SK-N-SH treated with all-trans-retinoic acid at 6 μM for 48 hours (cell line): ENCODE data around the gene MOV10L1.

Experiments
- ATAC-seq: fragments of 200-7000 bp; cut with Tn5 transposase; 3 replicates; pipeline ENCODE4 v1.9.1; 2020; ENCODE audit warnings: mild to moderate bottlenecking, moderate library complexity
- ARNTL ChIP-seq: fragments of 450-650 bp; formaldehyde crosslinking; IDR thresholded peaks from 2 replicates; pipeline ENCODE4 v1.5.0; 2020; ENCODE audit warnings: low read depth, mild to moderate bottlenecking, moderate library complexity, borderline replicate concordance
- CREB5 ChIP-seq: fragments of 250-450 bp; sonication (Bioruptor Pico); IDR thresholded peaks from 2 replicates; pipeline ENCODE4 v1.5.1; 2020; ENCODE audit warnings: low read depth, mild to moderate bottlenecking, moderate library complexity
- CSDC2 ChIP-seq: fragments of 250-450 bp; sonication (Bioruptor Pico); IDR thresholded peaks from 2 replicates; pipeline ENCODE4 v1.5.0; 2020; ENCODE audit warnings: mild to moderate bottlenecking, moderate library complexity
- CSRNP3 ChIP-seq: fragments of 250-450 bp; sonication (Bioruptor Pico); IDR thresholded peaks from 2 replicates; pipeline ENCODE4 v1.5.1; 2021; ENCODE audit warnings: mild to moderate bottlenecking, moderate library complexity
- GLIS3 ChIP-seq: fragments of 250-450 bp; sonication (Bioruptor Pico); IDR thresholded peaks from 2 replicates; pipeline ENCODE4 v1.5.0; 2020; ENCODE audit warnings: mild to moderate bottlenecking, moderate library complexity
- ISL1 ChIP-seq: fragments of 250-450 bp; sonication (Bioruptor Pico); IDR thresholded peaks from 2 replicates; pipeline ENCODE4 v2.1.2; 2022; ENCODE audit warnings: mild to moderate bottlenecking, moderate library complexity
- OSR1 ChIP-seq: fragments of 250-450 bp; sonication (Bioruptor Pico); IDR thresholded peaks from 2 replicates; pipeline ENCODE4 v1.8.0; 2022; ENCODE audit warnings: moderate library complexity, mild to moderate bottlenecking, inconsistent platforms
- PATZ1 ChIP-seq: fragments of 250-450 bp; sonication (Bioruptor Pico); IDR thresholded peaks from 2 replicates; pipeline ENCODE4 v1.8.0; 2020; ENCODE audit warnings: mild to moderate bottlenecking, moderate library complexity, borderline replicate concordance
- POU6F1 ChIP-seq: fragments of 250-450 bp; sonication (Bioruptor Pico); IDR thresholded peaks from 2 replicates; pipeline ENCODE4 v1.8.0; 2021; ENCODE audit warnings: low read depth, mild to moderate bottlenecking, moderate library complexity, borderline replicate concordance
- PPARA ChIP-seq: fragments of 250-450 bp; sonication (Bioruptor Pico); IDR thresholded peaks from 2 replicates; pipeline ENCODE4 v1.5.0; 2020; ENCODE audit warnings: mild to moderate bottlenecking, borderline replicate concordance
- RARB ChIP-seq: fragments of 250-450 bp; sonication (Bioruptor Pico); IDR thresholded peaks from 2 replicates; pipeline ENCODE4 v1.8.0; 2021; ENCODE audit warnings: mild to moderate bottlenecking, moderate library complexity
- SNAI2 ChIP-seq: fragments of 250-450 bp; sonication (Bioruptor Pico); IDR thresholded peaks from 2 replicates; pipeline ENCODE4 v1.5.0; 2020; ENCODE audit warnings: mild to moderate bottlenecking, moderate library complexity
- TCF4 ChIP-seq: fragments of 250-450 bp; sonication (Bioruptor Pico); IDR thresholded peaks from 2 replicates; pipeline ENCODE4 v1.8.0; 2021; ENCODE audit warnings: mild to moderate bottlenecking, moderate library complexity, borderline replicate concordance
- TOX ChIP-seq: fragments of 250-450 bp; sonication (Bioruptor Pico); IDR thresholded peaks from 2 replicates; pipeline ENCODE4 v1.8.0; 2021; ENCODE audit warnings: mild to moderate bottlenecking, moderate library complexity, borderline replicate concordance
- TSHZ2 ChIP-seq: fragments of 250-450 bp; sonication (Bioruptor Pico); IDR thresholded peaks from 2 replicates; pipeline ENCODE4 v1.5.0; 2020; ENCODE audit warnings: mild to moderate bottlenecking, moderate library complexity
- ZC3H10 ChIP-seq: fragments of 250-450 bp; sonication (Bioruptor Pico); IDR thresholded peaks from 2 replicates; pipeline ENCODE4 v1.5.1; 2021; ENCODE audit warnings: mild to moderate bottlenecking, moderate library complexity
- ZFP3 ChIP-seq: fragments of 250-450 bp; sonication (Bioruptor Pico); IDR thresholded peaks from 2 replicates; pipeline ENCODE4 v1.5.0; 2020; ENCODE audit warnings: mild to moderate bottlenecking, moderate library complexity
- ZNF565 ChIP-seq: fragments of 450-650 bp; formaldehyde crosslinking; conservative IDR thresholded peaks from 2 replicates; pipeline ENCODE4 v1.5.0; 2020; ENCODE audit warnings: low read depth, mild to moderate bottlenecking, moderate library complexity
- ZNF8 ChIP-seq: fragments of 450-650 bp; formaldehyde crosslinking; IDR thresholded peaks from 2 replicates; pipeline ENCODE4 v1.5.0; 2020; ENCODE audit warnings: mild to moderate bottlenecking, moderate library complexity

Gene MOV10L1

GRCh38 chr22:50047346-50047745, 42.5 kb upstream of the MOV10L1 start:
- no peak for ATAC-seq
- TF ChIP-seq ARNTL (no peak), TOX (CRISPR knock-in tag) (no peak), ZFP3 (no peak), PATZ1 (CRISPR knock-in tag) (no peak), ZNF565 (CRISPR knock-in tag) (no peak), CSDC2 (CRISPR knock-in tag) (no peak), CREB5 (no peak), GLIS3 (no peak), PPARA (CRISPR knock-in tag) (no peak), OSR1 (CRISPR knock-in tag) (no peak), CSRNP3 (CRISPR knock-in tag) (no peak), POU6F1 (CRISPR knock-in tag) (no peak), TSHZ2 (CRISPR knock-in tag) (no peak), ISL1 (CRISPR knock-in tag) (no peak), ZC3H10 (CRISPR knock-in tag) (no peak), TCF4 (CRISPR knock-in tag) (no peak), ZNF8 (CRISPR knock-in tag) (no peak), SNAI2 (CRISPR knock-in tag) (no peak)

- no peak for TF ChIP-seq RARB (CRISPR knock-in tag)
- TF ChIP-seq TOX (CRISPR knock-in tag), result no peak
- TF ChIP-seq ZFP3, result no peak
- no peak for TF ChIP-seq ZNF8 (CRISPR knock-in tag)
- TF ChIP-seq TCF4 (CRISPR knock-in tag), result no peak
- no peak for TF ChIP-seq POU6F1 (CRISPR knock-in tag)
- TF ChIP-seq ZC3H10 (CRISPR knock-in tag), result no peak
- TF ChIP-seq GLIS3, result no peak
- ATAC-seq, result no peak
These were observed 41.6 kb upstream of the MOV10L1 start for GRCh38 chr22:50048061-50048765.
